ENCODE measurements around the gene NFASC. TPM values are rescaled to one million over a fixed set of nuclear protein-coding genes. Genes with fewer than 3 reads are reported as not detected.

NFASC gene
- total RNA-seq, 1 experiment from 2014 or later, result 20.1 TPM

DNA sequence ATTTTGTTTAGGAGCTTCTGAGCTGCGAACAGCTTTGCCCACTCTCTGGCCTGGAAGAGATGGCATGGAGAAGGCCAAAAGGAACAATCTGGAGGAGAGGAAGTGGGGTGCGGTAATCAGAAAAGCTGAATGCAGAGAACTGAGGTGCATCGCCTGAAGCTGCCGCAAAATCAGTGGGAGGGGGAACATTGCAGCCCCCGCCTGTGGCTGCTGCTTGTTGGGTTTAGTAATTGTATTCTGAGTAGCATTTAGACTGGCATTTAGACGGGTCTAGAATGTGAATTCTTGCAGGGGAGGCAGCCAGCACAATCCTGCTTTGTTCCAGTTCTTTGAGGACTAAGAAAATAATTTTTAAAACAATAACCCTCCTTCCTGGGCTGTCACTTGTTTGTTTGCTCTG lies 25.4 kb downstream of the NFASC start:
- Mint-ChIP-seq H3K36me3 (no peaks in the 10 kb centered on the region), H3K27me3 (ENCODE audit: low read depth) (no peaks in the 10 kb centered on the region; the same call in 1 of the 2 replicates), H3K4me1 (peaks cover 8% of the 10 kb centered on the region), H3K4me3 (no peak overlapping the region), H3K27ac (no peak overlapping the region), H3K9me3 (0 out of 2 replicates have a peak, but pooled peaks cover 6% of the 10 kb centered on the region)
- CTCF ChIA-PET, result interaction anchor here (0.7 kb wide), 1 partner anchor 61 kb away, joined by 3 read pairs; no protein-coding TSS in a partner anchor
- TF ChIP-seq, protein P1, sequence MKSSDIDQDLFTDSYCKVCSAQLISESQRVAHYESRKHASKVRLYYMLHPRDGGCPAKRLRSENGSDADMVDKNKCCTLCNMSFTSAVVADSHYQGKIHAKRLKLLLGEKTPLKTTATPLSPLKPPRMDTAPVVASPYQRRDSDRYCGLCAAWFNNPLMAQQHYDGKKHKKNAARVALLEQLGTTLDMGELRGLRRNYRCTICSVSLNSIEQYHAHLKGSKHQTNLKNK (CRISPR knock-in tag; IDR thresholded peaks at IDR 0.05), result no peak
- TF ChIP-seq, protein P2, sequence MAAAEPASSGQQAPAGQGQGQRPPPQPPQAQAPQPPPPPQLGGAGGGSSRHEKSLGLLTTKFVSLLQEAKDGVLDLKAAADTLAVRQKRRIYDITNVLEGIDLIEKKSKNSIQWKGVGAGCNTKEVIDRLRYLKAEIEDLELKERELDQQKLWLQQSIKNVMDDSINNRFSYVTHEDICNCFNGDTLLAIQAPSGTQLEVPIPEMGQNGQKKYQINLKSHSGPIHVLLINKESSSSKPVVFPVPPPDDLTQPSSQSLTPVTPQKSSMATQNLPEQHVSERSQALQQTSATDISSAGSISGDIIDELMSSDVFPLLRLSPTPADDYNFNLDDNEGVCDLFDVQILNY (CRISPR knock-in tag; IDR thresholded peaks at IDR 0.05), result no peak
- TF ChIP-seq, protein P3, sequence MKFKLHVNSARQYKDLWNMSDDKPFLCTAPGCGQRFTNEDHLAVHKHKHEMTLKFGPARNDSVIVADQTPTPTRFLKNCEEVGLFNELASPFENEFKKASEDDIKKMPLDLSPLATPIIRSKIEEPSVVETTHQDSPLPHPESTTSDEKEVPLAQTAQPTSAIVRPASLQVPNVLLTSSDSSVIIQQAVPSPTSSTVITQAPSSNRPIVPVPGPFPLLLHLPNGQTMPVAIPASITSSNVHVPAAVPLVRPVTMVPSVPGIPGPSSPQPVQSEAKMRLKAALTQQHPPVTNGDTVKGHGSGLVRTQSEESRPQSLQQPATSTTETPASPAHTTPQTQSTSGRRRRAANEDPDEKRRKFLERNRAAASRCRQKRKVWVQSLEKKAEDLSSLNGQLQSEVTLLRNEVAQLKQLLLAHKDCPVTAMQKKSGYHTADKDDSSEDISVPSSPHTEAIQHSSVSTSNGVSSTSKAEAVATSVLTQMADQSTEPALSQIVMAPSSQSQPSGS (CRISPR knock-in tag; IDR thresholded peaks at IDR 0.05; ENCODE audit: borderline replicate concordance, low read depth), result no peak
- TF ChIP-seq ELF4 (CRISPR knock-in tag; IDR thresholded peaks at IDR 0.05; ENCODE audit: low read depth) (no peak), MXD4 (CRISPR knock-in tag; IDR thresholded peaks at IDR 0.05; ENCODE audit: borderline replicate concordance) (no peak), CREB1 (CRISPR knock-in tag; IDR thresholded peaks at IDR 0.05) (no peak), TCF7 (CRISPR knock-in tag; IDR thresholded peaks at IDR 0.05; ENCODE audit: low read depth) (no peak), MYBL2 (CRISPR knock-in tag; IDR thresholded peaks at IDR 0.05) (no peak), ETV6 (CRISPR knock-in tag; IDR thresholded peaks at IDR 0.05) (no peak)
- TF ChIP-seq, protein P4, sequence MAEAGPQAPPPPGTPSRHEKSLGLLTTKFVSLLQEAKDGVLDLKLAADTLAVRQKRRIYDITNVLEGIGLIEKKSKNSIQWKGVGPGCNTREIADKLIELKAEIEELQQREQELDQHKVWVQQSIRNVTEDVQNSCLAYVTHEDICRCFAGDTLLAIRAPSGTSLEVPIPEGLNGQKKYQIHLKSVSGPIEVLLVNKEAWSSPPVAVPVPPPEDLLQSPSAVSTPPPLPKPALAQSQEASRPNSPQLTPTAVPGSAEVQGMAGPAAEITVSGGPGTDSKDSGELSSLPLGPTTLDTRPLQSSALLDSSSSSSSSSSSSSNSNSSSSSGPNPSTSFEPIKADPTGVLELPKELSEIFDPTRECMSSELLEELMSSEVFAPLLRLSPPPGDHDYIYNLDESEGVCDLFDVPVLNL (CRISPR knock-in tag; IDR thresholded peaks at IDR 0.05; ENCODE audit: borderline replicate concordance, low read depth), result no peak
- TF ChIP-seq, protein P5, sequence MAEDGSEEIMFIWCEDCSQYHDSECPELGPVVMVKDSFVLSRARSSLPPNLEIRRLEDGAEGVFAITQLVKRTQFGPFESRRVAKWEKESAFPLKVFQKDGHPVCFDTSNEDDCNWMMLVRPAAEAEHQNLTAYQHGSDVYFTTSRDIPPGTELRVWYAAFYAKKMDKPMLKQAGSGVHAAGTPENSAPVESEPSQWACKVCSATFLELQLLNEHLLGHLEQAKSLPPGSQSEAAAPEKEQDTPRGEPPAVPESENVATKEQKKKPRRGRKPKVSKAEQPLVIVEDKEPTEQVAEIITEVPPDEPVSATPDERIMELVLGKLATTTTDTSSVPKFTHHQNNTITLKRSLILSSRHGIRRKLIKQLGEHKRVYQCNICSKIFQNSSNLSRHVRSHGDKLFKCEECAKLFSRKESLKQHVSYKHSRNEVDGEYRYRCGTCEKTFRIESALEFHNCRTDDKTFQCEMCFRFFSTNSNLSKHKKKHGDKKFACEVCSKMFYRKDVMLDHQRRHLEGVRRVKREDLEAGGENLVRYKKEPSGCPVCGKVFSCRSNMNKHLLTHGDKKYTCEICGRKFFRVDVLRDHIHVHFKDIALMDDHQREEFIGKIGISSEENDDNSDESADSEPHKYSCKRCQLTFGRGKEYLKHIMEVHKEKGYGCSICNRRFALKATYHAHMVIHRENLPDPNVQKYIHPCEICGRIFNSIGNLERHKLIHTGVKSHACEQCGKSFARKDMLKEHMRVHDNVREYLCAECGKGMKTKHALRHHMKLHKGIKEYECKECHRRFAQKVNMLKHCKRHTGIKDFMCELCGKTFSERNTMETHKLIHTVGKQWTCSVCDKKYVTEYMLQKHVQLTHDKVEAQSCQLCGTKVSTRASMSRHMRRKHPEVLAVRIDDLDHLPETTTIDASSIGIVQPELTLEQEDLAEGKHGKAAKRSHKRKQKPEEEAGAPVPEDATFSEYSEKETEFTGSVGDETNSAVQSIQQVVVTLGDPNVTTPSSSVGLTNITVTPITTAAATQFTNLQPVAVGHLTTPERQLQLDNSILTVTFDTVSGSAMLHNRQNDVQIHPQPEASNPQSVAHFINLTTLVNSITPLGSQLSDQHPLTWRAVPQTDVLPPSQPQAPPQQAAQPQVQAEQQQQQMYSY (CRISPR knock-in tag; IDR thresholded peaks at IDR 0.05), result no peak
- TF ChIP-seq, protein P6, sequence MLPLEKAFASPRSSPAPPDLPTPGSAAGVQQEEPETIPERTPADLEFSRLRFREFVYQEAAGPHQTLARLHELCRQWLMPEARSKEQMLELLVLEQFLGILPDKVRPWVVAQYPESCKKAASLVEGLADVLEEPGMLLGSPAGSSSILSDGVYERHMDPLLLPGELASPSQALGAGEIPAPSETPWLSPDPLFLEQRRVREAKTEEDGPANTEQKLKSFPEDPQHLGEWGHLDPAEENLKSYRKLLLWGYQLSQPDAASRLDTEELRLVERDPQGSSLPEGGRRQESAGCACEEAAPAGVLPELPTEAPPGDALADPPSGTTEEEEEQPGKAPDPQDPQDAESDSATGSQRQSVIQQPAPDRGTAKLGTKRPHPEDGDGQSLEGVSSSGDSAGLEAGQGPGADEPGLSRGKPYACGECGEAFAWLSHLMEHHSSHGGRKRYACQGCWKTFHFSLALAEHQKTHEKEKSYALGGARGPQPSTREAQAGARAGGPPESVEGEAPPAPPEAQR (CRISPR knock-in tag; IDR thresholded peaks at IDR 0.05), result no peak
- DNase-seq (ENCODE audit: low spot score) (no peak), ATAC-seq (no peak)
- POLR2A ChIA-PET, result no interaction called here

DNA sequence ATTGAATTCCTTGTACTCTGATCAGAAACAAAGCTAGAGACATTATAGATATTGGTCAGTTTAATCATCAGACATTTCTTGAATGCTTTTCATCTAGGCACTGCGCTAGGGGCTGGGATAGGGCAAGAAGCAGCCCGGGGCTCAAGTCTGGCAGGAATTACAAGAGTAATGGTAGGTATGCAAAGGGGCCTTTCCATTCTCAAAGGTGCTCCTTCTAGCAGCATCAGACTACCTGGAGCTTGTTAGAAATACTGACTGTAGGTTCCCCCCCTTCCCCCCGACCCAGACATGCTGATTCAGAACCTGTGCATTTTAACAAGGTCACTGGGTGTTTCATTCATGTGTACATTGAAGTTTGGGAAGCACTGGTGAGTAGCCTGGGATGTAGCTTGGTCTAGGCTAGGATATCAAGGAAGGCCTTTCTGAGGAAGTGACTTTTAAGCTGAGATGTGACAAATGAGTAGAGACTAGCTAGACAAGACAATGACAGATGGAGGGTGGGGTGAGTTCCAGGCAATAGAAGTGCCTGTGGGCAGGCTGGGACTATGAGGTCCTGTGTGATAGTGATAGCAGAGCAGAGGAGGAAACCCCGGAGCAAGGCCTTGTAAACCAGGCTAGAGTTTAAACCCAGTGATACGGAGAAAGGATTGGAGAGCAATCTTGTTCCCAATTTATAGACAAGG lies 26.3 kb downstream of the NFASC start:
- ChIA-PET POLR2A (no interaction called here), CTCF (interaction anchor here (0.6 to 3.3 kb wide), 6 partner anchors 27 to 971 kb away, joined by 3 to 12 read pairs (median 5); no protein-coding TSS in a partner anchor)
- H3K9me3 Mint-ChIP-seq, result 0 out of 2 replicates have a peak, but pooled peaks cover 3% of the 10 kb centered on the region
- TF ChIP-seq TEAD1 (CRISPR knock-in tag; IDR thresholded peaks at IDR 0.05), result no peak
- TF ChIP-seq ESRRA (CRISPR knock-in tag; IDR thresholded peaks at IDR 0.05; ENCODE audit: borderline replicate concordance), result no peak
- TF ChIP-seq ZNF121 (CRISPR knock-in tag; IDR thresholded peaks at IDR 0.05), result no peak
- TF ChIP-seq SMAD4 (CRISPR knock-in tag; IDR thresholded peaks at IDR 0.05), result no peak
- TF ChIP-seq, protein P7, sequence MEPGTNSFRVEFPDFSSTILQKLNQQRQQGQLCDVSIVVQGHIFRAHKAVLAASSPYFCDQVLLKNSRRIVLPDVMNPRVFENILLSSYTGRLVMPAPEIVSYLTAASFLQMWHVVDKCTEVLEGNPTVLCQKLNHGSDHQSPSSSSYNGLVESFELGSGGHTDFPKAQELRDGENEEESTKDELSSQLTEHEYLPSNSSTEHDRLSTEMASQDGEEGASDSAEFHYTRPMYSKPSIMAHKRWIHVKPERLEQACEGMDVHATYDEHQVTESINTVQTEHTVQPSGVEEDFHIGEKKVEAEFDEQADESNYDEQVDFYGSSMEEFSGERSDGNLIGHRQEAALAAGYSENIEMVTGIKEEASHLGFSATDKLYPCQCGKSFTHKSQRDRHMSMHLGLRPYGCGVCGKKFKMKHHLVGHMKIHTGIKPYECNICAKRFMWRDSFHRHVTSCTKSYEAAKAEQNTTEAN (CRISPR knock-in tag; IDR thresholded peaks at IDR 0.05), result no peak
- no peak for TF ChIP-seq ETV6 (CRISPR knock-in tag; IDR thresholded peaks at IDR 0.05)
- TF ChIP-seq ZNF416 (CRISPR knock-in tag; IDR thresholded peaks at IDR 0.05), result no peak
- TF ChIP-seq RORB (CRISPR knock-in tag; IDR thresholded peaks at IDR 0.05), result no peak
- TF ChIP-seq, protein P8, sequence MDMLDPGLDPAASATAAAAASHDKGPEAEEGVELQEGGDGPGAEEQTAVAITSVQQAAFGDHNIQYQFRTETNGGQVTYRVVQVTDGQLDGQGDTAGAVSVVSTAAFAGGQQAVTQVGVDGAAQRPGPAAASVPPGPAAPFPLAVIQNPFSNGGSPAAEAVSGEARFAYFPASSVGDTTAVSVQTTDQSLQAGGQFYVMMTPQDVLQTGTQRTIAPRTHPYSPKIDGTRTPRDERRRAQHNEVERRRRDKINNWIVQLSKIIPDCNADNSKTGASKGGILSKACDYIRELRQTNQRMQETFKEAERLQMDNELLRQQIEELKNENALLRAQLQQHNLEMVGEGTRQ (CRISPR knock-in tag; IDR thresholded peaks at IDR 0.05), result no peak
- no peak for TF ChIP-seq TEAD4 (CRISPR knock-in tag; IDR thresholded peaks at IDR 0.05)
- no peak for TF ChIP-seq JUN (CRISPR knock-in tag; IDR thresholded peaks at IDR 0.05)
- peaks cover 8% of the 10 kb centered on the region for H3K4me1 Mint-ChIP-seq
- H3K36me3 Mint-ChIP-seq, result no peaks in the 10 kb centered on the region
- H3K4me3 Mint-ChIP-seq, result no peak overlapping the region
- ATAC-seq, result peak; percentile 53
- DNase-seq (ENCODE audit: low spot score), result no peak
- H3K27ac Mint-ChIP-seq, result peak overlapping the region; percentile 48; the same call in 1 of the 2 replicates
- no peaks in the 10 kb centered on the region; the same call in 1 of the 2 replicates for H3K27me3 Mint-ChIP-seq (ENCODE audit: low read depth)

Measured in WTC11 (cell line).